ENCODE results near the gene SLIT3. TPM values are rescaled to one million over a fixed set of nuclear protein-coding genes. Genes with fewer than 3 reads are reported as not detected.

The SLIT3 gene
- total RNA-seq, 1 donor from 2014 or later: 3.2 TPM

DNA sequence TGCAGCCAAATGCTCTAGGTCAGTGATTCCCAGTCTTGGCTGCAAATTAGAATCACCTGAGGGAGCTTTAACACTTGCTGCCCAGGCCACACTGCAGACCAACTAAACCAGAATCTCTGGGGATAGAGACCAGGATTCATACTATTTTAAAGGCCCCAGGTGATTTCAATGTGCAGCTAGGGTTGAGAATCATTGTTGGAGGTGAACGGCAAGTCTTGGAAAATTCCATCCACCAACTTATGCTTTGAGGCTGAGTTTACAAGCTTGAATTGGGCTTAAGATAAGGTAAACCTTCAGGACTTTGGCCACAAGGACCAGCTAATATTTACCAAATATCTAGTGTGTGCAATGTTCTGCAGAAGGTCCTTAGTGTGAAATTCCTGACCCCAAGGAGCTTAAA is 27.5 kb downstream of the SLIT3 start:
- no peak overlapping the region for H3K27ac Mint-ChIP-seq (ENCODE audit: unreplicated experiment)
- TF ChIP-seq, protein P1, sequence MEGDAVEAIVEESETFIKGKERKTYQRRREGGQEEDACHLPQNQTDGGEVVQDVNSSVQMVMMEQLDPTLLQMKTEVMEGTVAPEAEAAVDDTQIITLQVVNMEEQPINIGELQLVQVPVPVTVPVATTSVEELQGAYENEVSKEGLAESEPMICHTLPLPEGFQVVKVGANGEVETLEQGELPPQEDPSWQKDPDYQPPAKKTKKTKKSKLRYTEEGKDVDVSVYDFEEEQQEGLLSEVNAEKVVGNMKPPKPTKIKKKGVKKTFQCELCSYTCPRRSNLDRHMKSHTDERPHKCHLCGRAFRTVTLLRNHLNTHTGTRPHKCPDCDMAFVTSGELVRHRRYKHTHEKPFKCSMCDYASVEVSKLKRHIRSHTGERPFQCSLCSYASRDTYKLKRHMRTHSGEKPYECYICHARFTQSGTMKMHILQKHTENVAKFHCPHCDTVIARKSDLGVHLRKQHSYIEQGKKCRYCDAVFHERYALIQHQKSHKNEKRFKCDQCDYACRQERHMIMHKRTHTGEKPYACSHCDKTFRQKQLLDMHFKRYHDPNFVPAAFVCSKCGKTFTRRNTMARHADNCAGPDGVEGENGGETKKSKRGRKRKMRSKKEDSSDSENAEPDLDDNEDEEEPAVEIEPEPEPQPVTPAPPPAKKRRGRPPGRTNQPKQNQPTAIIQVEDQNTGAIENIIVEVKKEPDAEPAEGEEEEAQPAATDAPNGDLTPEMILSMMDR (IDR thresholded peaks at IDR 0.05; ENCODE audit: unreplicated experiment): no peak
- H3K4me3 Mint-ChIP-seq (ENCODE audit: unreplicated experiment): no peak overlapping the region
- H3K4me1 Mint-ChIP-seq (ENCODE audit: unreplicated experiment): no peaks in the 10 kb centered on the region
- H3K27me3 Mint-ChIP-seq (ENCODE audit: unreplicated experiment): peaks cover 5% of the 10 kb centered on the region
- DNase-seq (ENCODE audit: low spot score): no peak
- no peaks in the 10 kb centered on the region for H3K36me3 Mint-ChIP-seq (ENCODE audit: low read depth, unreplicated experiment)
- no peaks in the 10 kb centered on the region for H3K9me3 Mint-ChIP-seq (ENCODE audit: unreplicated experiment)

DNA sequence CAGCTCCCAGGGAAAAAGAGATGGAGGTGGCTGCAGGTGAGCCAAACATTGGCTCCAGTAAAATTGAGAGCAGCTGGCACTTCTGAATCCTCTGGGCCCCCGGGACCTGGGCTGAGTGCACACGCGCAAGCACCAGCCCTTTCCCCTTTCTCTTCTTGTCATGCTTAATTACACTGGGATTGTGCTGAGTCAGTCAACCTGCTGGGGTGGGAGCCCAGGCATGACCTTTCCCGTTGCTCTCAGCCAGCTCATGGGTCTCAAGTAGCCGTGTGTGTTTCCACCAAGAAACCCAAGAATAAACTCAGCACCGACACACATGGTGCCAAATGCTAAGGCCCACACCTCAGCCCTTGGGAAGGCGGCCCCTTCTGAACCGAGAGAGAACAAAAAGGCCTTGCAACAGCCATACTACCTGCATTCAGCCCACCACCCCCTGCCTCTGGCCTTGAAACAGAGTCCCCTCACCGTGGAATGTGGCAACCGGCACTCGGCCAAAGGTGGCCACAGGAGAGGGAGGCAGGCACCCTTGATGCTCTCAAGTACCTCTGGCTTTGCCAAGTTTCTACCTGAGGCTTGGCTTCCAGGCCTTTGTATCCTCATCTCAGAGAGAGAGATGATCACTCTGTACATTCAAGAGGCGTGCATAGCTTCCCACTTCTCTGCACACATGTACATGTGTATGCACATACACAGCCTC is 28.1 kb downstream of the SLIT3 start:
- no peak overlapping the region for H3K4me3 Mint-ChIP-seq (ENCODE audit: unreplicated experiment)
- no peak for DNase-seq (ENCODE audit: low spot score)

DNA sequence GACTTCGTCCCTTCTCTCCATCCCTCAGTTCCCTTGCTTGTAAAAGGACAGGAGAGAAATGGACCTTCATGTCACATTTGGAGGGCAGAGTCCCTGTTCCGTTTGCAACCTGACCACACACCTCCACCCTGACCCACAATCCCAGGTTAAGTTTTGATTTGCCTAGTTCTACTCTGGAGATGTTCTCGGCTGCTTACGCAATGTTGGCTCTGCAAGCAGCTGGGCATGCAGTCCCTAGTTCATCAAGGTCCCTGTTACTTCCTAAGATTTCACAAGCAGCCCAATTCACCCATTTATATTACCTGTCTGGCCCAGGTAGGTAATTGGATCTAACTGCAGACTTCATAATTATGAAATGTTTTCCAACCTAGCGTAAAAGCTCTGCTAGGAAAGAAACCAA is 28.8 kb downstream of the SLIT3 start:
- TF ChIP-seq, protein P1 (IDR thresholded peaks at IDR 0.05; ENCODE audit: unreplicated experiment): no peak
- H3K4me3 Mint-ChIP-seq (ENCODE audit: unreplicated experiment): no peak overlapping the region
- no peaks in the 10 kb centered on the region for H3K36me3 Mint-ChIP-seq (ENCODE audit: low read depth, unreplicated experiment)
- H3K4me1 Mint-ChIP-seq (ENCODE audit: unreplicated experiment): no peaks in the 10 kb centered on the region
- no peaks in the 10 kb centered on the region for H3K9me3 Mint-ChIP-seq (ENCODE audit: unreplicated experiment)
- H3K27ac Mint-ChIP-seq (ENCODE audit: unreplicated experiment): no peak overlapping the region
- H3K27me3 Mint-ChIP-seq (ENCODE audit: unreplicated experiment): peaks cover 5% of the 10 kb centered on the region
- no peak for DNase-seq (ENCODE audit: low spot score)

More for the DNA sequence above, 28.1 kb downstream of the SLIT3 start:
- TF ChIP-seq, protein P1 (IDR thresholded peaks at IDR 0.05; ENCODE audit: unreplicated experiment): no peak
- no peaks in the 10 kb centered on the region for H3K4me1 Mint-ChIP-seq (ENCODE audit: unreplicated experiment)
- H3K27ac Mint-ChIP-seq (ENCODE audit: unreplicated experiment): no peak overlapping the region
- no peaks in the 10 kb centered on the region for H3K36me3 Mint-ChIP-seq (ENCODE audit: low read depth, unreplicated experiment)
- no peaks in the 10 kb centered on the region for H3K9me3 Mint-ChIP-seq (ENCODE audit: unreplicated experiment)
- peaks cover 5% of the 10 kb centered on the region for H3K27me3 Mint-ChIP-seq (ENCODE audit: unreplicated experiment)

- DNase-seq (ENCODE audit: low spot score): no peak
- H3K27ac Mint-ChIP-seq (ENCODE audit: unreplicated experiment): no peak overlapping the region
Observed at GRCh38 chr5:169270827-169271226, 30.1 kb downstream of the SLIT3 start.

DNA sequence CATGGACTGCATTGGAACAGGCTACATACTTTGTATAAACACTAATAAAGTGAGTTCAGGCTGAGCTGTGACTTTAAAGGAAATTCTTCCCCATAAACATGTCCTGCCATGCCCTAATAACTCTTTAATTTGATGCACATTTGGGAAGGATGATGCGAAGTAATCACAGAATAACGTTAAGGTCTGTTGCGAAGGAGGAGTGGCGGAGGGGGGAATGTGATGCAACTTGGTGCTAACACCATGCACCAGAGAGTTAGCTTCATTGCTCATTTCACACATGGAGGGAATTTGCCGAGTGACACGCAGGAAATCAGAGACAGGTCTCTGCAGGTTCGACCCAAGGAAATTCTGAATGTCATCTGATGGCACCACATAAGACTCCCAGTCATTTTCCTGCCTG is 32.9 kb downstream of the SLIT3 start:
- no peaks in the 10 kb centered on the region for H3K36me3 Mint-ChIP-seq (ENCODE audit: low read depth, unreplicated experiment)
- H3K27me3 Mint-ChIP-seq (ENCODE audit: unreplicated experiment): peaks cover 2% of the 10 kb centered on the region
- TF ChIP-seq, protein P1 (IDR thresholded peaks at IDR 0.05; ENCODE audit: unreplicated experiment): no peak
- no peak overlapping the region for H3K4me3 Mint-ChIP-seq (ENCODE audit: unreplicated experiment)
- no peak for DNase-seq (ENCODE audit: low spot score)
- H3K27ac Mint-ChIP-seq (ENCODE audit: unreplicated experiment): no peak overlapping the region
- H3K9me3 Mint-ChIP-seq (ENCODE audit: unreplicated experiment): no peaks in the 10 kb centered on the region
- peaks cover 4% of the 10 kb centered on the region for H3K4me1 Mint-ChIP-seq (ENCODE audit: unreplicated experiment)

More at GRCh38 chr5:169270827-169271226, 30.1 kb downstream of the SLIT3 start:
- no peaks in the 10 kb centered on the region for H3K9me3 Mint-ChIP-seq (ENCODE audit: unreplicated experiment)
- peaks cover 1% of the 10 kb centered on the region for H3K4me1 Mint-ChIP-seq (ENCODE audit: unreplicated experiment)
- TF ChIP-seq, protein P1 (IDR thresholded peaks at IDR 0.05; ENCODE audit: unreplicated experiment): no peak
- peaks cover 3% of the 10 kb centered on the region for H3K27me3 Mint-ChIP-seq (ENCODE audit: unreplicated experiment)
- no peak overlapping the region for H3K4me3 Mint-ChIP-seq (ENCODE audit: unreplicated experiment)
- no peaks in the 10 kb centered on the region for H3K36me3 Mint-ChIP-seq (ENCODE audit: low read depth, unreplicated experiment)
